Stimulated activated CD4-positive, alpha-beta T cell treated with anti-CD3 and anti-CD28 coated beads, Interleukin-4, amount 100 ng/mL, for 48 hours (primary cell): ENCODE results near the gene SLC16A2.
"Not testable (repeated sequence)": the region's sequence is repeated elsewhere in the genome, so short reads cannot be mapped to it uniquely, and the experiment has no call there.

Source experiments
- DNase-seq, 2 donors: peaks; one replicate each; pipeline ENCODE4 v3.0.0-alpha.2; 2020; ENCODE audit warnings: low read depth in 2 of 2

Gene SLC16A2

DNA sequence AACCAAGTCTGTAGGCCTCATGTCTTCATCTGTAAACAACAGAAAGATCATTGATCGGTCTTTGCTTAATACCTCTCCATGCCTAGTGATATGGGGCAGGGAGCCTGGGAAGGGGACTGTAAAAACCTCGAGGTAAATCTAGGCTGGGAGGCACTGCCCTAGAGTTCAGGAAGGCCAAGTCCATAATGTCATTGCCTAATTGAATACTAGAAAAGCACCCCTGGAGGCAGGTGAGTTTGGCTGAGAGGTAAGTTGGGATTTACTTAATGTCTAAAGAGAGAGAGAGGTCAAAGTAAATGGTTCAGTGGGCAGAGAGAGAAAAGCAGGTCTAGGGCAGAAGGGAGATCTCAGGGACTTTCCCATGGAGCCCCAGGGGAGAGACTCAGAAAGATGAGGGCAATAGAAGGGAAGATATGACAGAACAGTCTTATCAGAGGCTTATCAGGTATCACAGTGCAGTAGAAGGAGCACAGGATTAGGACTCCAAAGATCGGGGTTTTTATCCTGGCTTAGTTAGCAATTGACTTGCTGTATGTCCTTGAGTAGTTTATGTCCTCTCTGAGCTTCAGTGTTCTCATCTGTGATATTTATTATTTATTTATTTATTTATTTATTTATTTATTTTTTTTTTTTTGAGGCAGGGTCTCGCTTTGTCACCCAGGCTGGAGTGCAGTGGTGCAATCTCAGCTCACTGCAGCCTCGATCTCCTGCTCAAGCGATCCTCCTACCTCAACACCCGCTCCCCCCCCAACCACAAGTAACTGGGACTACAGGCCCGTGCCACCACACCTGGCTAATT lies 85.2 kb downstream of the SLC16A2 start:
- DNase-seq, result no peak

DNA sequence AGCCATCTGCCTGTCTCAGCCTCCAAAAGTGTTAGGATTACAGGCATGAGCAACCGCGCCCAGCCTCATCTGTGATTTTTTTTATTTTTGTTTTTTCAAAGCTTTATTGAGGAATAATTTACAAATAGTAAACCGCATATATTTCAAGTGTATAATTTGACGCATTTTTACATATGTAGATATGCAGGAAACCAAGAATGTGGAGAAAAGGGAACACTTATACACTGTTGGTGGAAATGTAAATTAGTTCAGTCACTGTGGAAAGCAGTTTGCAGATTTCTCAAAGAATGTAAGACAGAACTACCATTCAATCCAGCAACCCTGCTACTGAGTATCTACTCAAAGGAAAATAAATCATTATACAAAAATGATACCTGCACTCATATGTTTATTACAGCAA lies 85.9 kb downstream of the SLC16A2 start:
- DNase-seq, result no peak

DNA sequence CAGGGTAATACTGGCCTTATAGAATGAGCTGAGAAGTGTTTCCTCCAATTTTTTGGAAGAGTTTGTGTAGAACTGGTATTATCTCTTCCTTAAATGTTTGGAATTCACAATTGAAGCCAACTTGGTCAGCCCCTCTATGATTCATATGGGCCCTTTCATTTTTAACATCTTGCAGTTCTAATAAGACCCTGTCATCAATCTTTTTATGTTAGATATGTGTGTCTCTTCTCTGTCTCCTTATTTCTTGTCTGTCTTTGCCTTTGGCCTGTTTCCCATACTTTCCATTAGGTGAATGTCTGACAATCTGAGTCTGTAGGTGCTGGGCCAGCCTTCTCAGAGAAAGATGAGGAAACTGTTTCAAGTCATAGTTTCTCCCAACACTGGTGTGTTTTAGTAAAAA lies 88.7 kb downstream of the SLC16A2 start:
- DNase-seq, result no peak

DNA sequence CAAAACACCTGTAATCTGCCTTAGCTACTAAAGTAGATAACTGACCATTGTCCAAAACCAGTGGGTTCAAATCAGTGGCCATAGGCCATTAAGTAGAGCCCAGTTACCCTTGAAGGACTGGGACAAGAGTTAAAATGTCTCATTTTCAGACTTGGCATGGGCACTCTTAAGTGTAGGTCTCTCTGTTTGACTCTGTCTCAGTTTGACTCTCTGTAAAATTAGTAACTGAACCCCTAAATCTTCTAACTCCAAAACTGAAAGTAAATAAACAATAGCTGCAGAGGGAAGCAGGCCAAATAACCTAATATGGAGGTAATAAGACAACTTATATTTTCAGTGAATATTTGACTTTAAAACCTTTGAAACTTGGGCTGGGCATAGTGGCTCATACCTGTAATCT lies 89.1 kb downstream of the SLC16A2 start:
- no peak for DNase-seq

DNA sequence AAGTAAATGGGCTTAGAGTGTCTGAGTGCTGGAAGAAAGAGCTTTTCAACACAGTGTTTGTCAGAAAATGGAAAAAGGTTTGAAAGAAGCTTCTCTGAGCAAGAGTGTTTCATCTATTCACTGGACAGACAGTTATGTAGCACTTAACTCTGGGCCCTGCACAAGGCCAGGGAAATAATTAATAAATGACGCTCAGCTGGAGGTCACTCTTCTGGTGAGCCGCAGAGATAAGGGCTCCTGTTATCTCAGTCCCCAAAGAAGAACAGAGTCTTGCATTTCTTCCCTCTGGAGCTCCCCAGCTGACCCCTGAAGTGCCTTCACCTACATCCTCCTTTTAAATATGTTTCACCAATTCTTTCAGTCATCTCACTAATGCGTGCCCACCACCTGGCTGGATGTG lies 90.4 kb downstream of the SLC16A2 start:
- no peak for DNase-seq

DNA sequence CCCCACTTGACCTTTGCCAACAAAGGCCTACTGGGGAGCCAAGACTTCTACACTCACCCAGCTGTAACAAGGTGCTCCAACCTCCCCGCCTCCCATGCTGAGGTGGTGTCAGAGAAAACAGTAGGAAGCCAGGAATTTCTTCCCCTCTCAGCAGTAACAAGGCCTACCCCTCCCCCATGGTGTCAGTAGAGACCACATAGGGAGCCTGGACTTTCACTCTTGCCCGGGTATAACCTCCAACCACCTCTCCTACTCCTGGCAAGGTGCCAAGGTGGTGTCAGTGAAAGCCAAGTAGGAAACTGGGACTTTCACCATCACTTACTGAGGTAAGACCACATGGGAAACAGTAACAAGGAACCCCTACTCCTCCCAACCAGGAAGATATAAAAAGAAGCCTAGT lies 93.1 kb downstream of the SLC16A2 start:
- no peak for DNase-seq

DNA sequence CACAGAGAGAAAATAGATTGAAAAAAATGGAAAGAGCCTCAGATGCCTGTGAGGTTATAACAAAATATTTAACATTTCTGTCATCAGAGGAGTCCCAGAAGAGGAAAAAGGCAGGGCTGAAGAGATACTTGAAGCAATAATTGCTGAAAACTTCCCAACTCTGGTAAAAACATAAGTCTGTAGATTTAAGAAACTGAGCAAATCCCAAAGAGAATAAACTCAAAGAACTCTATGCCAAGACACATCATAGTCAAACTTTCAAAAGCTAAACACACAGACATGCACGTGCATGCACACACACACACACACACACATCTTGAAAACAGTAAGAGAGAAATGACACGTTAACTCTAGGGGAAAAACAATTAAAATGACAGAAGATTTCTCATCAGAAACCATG lies 94.1 kb downstream of the SLC16A2 start:
- DNase-seq, result no peak

DNA sequence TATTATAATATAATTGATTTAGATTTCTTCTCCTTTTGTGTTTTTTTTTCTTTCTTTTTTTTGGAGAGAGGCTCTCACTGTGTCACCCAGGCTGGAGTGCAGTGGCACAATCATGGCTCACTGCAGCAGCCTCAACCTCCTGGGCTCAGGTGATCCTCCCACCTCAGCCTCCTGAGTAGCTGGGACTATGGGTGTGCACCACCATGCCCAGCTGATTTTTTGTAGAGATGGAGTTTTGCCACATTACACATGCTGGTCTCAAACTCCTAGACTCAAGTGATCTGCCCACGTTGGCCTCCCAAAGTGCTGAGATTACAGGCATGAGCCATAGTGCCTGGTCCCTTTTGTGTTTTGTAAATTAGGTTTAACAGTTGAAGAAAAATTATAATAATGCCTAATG lies 94.7 kb downstream of the SLC16A2 start:
- DNase-seq, result not testable (repeated sequence)

DNA sequence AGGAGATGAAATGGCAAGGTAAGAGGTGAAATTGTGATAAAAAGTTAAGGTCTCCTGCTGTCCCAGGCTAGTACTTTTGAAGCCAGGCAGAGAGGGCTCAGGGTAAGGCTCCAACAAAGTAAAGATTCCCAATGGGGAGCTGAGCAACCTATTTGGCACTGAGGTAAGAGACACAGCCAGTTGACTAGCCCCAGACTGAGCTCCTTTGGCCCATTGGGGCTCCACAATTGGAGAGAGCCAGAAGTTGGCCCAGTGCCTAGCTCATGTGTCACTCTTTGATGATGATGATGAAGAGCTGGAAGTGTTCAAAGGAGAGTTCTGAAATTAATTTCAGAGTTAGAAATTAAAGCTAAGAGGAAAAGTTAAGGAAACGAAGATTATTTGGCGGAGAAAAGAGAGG lies 98.6 kb downstream of the SLC16A2 start:
- DNase-seq, result no peak

DNA sequence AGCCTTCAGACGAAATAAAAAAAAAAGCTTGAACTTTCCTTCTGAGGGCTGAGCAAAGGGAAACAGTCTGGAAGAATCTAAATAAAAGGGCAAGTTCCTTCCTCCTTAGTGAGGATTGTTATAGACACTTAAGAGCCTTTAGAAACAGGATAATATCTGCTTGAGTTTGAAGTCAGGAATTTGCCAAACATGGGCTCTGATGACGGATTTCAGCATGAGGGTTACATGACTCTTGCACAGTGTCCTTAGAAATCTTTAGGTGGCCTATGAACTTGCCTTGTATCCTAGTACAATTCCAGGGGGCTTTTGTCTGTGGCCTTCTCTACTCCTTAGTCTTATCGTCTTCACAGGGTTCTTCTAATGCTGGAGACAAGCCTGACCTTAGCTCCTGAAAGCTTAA lies 99.0 kb downstream of the SLC16A2 start:
- DNase-seq, result no peak

DNA sequence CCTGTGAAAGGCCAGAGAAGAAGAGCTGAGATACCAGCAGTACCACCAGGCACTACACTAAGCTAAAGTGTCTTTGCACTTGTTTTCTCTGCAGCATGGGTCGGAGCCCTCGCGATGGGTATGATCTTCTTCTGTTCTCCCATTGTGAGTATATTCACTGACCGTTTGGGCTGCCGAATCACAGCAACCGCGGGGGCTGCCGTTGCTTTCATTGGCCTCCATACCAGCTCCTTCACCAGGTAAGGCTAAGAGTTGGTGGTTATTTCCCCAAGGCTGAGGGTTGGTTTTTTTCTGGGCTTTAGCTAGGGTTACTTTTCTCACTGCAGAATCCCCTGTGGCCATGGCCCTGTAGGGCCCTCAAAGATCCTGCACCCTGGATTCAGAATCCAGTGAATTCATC lies 99.6 kb downstream of the SLC16A2 start:
- no peak for DNase-seq

DNA sequence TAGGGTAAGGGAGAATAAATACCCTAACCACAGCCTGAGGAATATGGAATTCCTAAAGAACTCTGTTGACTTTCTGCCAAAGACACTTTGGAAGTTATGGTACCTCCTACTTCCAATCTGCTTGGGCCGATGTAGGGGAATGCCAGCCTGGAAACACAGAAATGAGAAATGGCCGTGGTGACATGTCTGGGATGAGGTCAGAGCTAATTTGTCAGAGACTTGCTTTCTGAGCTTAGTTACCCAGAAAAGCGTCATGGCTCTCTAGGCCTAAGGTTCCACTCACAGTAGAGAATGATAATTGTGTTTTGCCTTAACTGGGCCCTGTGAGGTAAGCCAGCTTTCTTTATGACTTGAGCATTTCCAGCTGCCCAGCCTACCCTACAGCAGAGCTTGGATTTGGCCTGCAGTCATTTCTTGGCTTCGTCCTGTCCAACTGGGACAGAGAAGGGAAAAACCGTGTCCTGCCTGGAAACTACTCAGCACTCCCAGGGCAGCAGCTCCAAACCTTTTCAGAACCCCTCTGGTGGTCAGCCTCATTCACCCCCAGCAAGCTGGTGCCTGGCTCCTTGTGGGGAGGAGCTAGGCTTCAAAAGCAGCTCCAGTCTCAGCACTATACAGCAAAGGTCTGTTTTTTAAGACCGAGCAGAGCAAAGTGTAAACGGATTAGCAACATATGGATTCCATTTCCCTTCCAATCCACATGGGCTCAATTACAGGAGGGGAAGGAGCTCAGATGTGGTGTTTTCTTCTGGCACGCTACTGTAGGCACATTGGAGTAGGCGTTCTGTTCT lies 100.9 kb downstream of the SLC16A2 start:
- no peak for DNase-seq

DNA sequence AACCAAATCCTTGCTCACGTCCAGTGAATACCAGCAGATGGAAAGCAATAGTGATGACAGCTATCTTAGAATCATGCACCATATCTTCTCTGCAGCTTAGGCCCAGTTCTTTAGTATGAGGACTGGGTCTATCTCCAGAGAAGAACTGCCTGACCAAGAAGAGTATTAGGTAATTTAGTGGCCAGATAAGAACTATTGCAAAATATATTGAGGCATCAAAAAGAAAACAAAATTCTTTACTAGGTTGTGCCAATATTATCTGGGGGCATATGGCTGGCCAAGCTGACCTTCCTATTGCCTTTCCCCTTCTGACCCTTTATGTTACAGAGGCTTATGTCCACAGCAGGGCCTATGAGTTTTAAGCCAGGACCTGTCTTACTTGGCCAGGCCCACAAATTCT lies 101.9 kb downstream of the SLC16A2 start:
- no peak for DNase-seq

DNA sequence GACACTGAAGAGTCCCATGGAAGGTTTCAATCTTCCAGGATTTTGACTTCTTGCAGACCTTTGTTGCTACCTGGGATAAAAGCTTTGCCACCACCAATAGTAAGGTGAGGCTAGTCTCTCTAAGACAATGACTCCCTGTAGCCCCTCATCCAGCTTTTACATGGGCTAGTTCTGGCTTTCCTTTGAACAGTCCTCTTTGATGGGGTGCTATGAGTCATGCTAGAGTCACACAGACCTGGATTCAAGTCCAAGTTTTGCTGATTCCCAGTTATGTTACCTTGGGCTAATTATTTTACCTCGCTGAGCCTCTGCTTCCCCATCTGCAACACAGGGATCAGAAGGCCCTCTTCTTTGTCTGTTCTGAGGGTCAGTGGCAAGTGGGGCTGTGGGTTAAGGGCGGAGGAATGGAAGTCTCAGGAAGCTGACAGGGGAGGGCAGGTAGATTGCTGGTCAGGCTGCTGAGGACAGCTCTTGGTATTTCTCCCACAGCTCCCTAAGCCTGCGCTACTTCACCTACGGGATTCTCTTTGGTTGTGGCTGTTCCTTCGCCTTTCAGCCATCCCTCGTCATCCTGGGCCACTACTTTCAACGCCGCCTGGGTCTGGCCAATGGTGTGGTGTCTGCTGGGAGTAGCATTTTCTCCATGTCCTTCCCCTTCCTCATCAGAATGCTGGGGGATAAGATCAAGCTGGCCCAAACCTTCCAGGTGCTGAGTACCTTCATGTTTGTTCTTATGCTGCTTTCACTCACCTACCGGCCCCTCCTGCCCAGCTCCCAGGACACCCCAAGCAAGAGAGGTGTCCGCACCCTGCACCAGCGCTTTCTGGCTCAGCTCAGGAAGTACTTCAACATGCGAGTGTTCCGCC lies 102.8 kb downstream of the SLC16A2 start:
- no peak for DNase-seq

DNA sequence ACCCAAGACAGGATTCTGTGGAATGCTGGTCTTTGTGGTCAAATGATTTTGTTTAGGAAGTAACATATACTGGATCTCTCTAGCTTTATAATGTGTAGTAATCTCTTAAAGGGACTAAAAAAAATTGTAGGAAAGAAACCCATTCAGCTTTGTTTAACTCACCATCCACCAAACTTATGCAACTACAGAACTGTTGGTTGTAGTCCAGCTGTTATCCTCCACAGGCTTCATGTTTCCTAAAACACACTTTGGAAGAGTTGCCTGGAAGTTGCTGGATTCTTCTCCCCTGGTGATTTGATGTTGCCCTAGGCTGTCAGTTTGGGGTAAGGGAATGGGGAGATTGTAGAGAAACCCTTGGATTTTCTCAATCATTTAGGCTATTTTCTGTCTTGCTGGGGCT lies 103.8 kb downstream of the SLC16A2 start:
- no peak for DNase-seq

DNA sequence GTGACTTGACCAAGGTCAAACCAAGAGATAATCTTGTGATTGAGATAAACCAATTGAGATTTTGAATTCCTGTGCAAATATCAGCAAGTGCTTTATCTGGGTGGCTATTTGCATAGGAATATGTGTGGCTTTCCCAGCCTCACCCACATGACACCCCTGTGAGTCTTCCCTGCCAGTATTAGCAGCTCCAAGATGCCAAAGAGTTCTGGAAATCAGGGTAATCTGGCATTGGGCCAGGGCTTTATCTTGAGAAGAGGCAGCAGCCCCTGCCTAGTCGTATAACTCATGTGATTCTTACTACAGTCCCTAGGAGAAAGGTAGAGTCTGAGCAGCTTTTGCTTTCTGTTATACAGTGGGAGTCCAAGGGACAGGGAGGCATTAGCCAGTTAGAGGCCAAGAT lies 105.5 kb downstream of the SLC16A2 start:
- no peak for DNase-seq

DNA sequence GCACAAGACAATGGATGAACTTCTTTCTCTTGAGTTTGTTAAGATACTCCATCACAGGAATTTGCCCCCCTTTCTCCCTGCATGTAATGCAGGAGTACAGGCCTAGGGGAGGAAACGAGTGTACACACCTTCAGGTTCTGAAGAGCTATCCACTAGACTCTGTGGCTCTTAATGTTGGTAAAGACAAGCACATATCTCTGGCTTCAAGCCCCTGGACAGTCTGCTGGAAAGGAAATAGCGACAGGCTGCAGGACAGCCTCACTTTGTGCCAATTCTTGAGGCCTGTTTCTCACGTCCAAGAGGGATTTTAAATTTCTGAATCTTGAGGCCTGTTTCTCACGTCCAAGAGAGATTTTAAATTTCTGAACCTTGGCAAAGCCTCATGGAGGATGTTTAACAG lies 106.1 kb downstream of the SLC16A2 start:
- DNase-seq, result no peak

DNA sequence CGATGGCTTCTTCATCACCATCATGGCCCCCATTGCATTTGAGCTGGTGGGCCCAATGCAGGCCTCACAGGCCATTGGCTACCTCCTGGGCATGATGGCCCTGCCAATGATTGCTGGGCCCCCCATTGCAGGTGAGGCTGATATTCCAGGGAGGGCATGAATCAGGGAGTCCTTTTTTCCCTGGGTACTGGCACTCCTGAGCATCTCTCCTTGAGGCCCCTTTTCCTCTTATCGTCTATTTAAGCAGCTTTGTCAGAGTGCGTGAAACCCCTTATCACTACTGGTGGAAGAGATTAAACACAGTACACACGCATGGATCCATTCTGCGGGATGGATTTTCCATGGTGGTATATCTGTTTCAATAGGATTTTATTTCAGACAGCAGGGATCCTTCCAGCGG lies 108.0 kb downstream of the SLC16A2 start:
- DNase-seq, result no peak

DNA sequence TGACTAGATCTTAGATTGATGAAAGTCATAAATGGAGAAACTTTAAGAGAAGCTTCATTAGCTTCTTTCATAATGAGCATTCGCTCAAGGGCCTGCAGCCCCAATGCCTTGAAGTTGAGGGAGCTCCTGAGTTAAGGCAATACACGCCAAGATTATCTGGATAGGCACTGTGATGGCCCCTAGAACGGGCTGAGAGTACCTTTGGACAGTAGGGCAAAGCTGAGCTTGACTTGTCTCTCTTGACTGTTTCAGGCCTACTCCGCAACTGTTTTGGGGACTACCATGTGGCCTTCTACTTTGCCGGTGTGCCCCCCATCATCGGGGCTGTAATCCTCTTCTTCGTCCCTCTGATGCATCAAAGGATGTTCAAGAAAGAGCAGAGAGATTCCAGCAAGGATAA lies 109.8 kb downstream of the SLC16A2 start:
- DNase-seq, result no peak

DNA sequence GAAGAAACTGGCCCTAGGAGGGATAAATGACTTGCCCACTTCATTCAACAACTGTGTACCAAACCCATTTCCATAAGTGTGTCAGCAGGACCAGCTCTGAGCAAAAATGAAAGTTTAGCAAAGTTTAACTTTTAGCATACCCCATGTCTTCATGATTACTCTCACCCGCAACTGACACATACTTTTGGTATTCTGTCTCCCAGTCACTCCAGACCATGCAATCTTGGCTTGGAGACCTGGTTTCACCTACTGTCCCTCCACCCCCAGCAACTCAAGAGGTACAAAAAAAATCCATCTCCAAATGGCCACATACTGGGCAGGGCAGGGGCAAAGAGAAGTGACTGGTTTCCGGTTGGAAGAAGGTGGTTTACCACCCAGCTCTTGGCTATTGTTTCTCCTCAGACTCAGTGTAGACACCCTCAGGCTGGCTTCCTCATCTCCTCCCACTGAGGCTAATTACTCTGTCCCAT lies 113.3 kb downstream of the SLC16A2 start:
- no peak for DNase-seq

DNA sequence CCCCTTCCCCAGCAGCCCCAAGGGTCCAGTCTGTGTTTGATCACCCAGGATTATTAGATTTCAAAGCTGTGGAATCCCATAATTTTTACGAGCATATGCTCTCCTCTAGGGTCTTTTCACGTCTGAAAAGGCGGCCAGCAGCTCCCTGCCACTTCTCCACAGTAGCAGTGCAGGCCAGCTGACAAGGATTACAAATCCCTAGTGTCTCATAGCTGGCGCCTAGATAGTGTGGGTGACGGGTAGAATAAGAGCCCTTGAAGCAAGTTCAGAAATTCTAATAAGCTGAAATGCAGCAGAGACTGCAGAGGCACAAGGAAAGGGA lies 113.8 kb downstream of the SLC16A2 start:
- DNase-seq, result no peak

DNA sequence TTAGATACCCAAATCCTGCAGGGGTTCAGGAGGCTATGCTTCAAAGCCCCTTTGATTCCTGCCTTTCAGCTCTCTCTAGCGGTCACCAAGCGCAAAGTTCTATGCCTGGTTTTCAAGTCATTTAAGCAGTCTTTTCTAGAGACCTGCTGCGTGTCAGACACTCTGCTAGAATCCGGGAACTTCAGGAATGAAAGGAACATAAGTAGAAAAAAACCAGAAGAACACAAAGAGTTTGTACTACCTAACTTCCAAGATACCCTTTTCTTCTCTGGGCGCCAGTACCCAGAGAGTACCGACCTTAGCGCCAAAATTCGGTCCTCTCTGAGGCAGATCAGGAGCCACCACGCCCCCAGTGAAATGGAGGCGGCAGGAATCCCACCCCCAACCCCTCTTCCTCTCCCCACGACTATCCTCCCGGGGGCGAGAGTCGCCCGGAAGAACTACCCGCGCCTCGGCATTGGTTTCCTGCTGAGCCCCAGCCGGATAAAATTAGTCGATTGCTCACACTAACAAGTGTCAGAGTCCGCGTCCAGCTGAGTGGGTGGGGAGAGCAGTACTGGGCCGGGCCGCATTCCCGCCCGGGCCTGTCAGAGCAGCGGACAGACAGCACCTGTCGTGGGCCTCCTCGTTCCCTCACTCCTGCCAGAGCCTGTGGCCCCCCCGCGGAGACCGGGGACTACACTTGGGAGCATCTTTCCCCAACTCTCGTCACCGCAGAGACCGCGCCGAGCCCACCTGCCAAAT lies 114.3 kb downstream of the SLC16A2 start:
- peak; percentile 18 to 34 for DNase-seq
